ENCODE data around the gene SYTL3.

DNA sequence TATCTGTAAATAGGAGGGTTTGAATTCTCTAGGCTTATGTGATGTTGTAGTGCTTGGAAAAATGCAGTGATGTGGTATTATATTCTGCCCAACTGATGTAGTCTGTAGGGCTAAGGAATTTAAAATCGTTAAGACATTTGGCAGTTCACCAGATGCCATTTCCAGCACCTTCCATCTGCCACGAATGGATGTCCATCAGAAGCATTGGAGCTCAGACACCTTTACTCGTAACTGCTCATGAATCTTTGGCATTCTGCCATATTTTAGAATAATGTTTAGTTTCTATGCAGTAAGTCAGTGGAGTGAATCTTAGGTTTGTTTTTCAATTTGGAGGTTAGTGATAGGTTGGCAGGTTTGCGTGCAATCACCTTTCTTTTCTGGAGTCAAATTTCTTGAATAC, 2.4 kb upstream of the SYTL3 start:
- TF ChIP-seq, protein P1, sequence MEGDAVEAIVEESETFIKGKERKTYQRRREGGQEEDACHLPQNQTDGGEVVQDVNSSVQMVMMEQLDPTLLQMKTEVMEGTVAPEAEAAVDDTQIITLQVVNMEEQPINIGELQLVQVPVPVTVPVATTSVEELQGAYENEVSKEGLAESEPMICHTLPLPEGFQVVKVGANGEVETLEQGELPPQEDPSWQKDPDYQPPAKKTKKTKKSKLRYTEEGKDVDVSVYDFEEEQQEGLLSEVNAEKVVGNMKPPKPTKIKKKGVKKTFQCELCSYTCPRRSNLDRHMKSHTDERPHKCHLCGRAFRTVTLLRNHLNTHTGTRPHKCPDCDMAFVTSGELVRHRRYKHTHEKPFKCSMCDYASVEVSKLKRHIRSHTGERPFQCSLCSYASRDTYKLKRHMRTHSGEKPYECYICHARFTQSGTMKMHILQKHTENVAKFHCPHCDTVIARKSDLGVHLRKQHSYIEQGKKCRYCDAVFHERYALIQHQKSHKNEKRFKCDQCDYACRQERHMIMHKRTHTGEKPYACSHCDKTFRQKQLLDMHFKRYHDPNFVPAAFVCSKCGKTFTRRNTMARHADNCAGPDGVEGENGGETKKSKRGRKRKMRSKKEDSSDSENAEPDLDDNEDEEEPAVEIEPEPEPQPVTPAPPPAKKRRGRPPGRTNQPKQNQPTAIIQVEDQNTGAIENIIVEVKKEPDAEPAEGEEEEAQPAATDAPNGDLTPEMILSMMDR (optimal IDR thresholded peaks at IDR 0.05 in 1 of 3, IDR thresholded peaks at IDR 0.05 in 1 of 3, conservative IDR thresholded peaks at IDR 0.05 in 1 of 3; ENCODE audit: extremely low read depth in 1 of 3, insufficient read depth in 2 of 3, low read length in 3 of 3), result no peak
- TF ChIP-seq EZH2 (IDR thresholded peaks at IDR 0.05; ENCODE audit: low read length), result no peak

Measured in keratinocyte (primary cell).